Fibroblast of the conjunctiva (primary cell): ENCODE results near the gene SEMA4G.

Source experiments
- DNase-seq: peaks from one replicate; pipeline ENCODE4 v3.0.0-alpha.2; 2010; ENCODE audit warnings: low read depth

The SEMA4G gene

DNA sequence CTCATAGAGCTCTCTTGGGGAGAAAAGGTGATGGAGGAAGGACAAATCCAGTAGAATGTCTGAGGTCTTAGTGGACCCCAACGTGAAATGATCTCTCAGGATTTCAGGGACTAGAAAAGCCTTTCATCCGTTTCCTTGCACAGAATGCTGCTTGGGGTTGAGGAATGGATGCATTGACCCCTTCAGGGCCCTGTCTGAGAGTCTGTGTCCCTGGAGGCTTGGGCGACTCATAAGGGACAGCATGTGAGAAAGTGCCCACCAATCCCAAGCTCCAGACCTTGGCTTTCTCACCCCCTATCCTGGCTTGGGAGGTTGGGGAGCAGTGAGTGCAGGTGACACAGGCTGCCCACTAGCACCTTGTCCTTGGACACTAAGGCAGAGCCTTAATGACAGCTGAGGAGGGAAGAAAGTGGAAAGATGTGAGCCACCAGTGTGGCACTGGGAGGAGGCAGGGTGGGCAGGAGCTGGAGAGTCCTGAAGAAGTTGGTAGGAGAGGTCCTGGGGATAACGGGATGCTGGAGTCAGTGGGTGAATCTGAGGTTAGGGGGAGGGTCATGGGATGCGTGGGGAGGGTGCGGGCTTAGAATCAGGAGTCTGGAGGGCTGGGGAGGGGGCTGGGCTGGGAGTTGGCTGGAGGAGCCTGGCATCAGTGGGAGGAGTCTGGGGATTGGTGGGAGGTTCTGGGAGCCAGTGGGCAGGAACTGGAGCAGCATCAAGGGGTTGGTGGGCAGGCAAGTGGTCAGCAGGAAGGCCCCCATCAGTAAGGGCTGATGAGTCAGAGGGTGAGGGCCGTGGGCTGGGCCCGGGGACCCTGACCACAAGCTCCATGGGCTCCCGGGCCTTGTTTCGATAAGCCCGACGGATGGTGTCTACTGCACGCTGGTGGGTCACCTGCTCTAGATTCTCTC lies 38.9 kb downstream of the SEMA4G start:
- no peak for DNase-seq

DNA sequence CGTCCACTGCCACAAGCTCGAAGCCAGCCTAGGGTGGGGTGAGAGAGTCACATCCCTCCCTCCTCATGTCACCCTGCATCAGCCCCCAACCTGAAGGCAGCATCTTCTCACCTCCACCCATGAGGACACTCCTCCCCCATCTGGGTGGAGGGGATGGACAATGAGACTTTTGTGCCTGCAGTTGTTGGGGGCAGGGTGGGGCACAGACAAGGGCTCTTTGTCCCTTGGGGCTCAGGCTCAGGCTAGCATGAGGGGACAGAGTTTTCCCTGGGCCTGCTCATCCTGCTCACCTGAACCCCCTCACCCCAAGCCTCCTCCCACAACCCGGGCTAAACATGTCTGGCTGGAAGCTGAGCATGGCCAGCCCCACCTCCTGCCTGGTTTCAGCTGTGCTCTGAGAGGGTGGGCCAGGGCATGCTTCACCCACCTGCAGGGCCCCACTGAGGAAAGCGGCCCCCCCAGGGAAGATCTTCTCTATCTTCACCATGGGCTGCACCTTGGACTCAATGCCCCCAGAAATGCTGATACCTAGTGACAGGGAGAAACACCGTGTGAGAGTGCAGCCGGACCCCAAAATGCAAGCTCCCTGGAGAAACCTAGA lies 39.6 kb downstream of the SEMA4G start:
- DNase-seq = no peak

DNA sequence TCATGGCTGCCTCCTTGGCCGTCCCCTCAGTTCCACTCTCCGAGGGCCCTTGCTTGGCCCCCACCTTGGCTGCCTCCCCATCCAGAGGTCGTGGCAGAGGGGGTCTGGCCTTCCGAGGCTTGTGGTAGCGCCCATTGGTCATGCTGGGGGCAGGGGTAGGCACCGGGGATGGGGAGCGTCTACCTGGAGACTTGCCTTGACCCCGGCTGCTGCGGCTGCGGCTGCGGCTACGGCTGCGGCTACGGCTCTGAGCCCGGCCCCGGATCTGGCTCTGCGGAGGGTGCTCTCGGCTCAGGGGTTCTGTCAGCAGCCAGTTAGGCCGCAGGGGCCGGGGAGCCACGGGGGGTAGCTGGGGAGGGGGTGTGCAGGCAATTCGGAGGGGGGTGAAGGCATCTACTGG lies 41.0 kb downstream of the SEMA4G start:
- DNase-seq = no peak

DNA sequence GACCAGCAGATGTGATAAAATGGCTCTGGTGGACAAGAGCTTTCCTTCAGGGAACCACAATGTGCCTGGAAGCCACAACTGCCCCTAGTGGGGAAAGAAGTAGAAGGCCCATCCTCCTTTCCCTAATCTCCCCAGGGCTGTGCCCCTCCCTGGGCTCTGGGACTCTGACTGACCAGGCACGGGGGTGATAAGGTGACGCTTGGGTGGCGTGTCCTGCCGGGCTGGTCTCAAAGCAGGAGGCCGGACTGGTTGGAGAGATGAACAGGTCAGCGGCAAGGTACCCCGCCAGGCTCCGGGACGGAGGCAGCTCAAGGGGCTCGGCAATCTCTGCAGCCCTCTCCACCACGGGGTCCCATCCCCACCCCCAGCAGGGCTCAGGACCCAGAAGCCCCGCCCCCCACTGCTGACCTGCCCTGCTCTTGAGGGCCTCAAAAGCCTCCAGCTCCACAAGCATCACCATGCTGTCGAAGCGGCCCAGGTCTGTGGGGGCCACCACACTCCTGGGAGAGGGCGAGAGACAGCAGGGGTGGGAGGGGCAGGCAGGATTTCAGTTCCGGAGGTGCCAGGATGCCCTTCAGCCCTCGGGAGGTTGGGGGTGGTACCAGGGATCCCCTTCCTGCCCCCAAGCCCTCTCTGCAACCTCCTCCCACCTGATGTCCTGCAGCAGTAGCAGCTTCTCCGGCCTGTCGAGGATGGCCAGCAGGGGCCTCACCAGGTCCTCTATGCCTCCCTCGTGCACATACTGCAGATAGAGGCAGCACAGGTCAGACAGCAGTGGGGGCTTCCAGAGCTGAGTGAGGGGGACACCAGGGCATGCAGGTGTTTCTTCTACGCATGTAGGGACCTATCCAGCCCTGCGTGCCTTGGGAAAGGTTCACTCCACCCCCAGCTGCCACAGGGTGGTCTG lies 42.5 kb downstream of the SEMA4G start:
- no peak for DNase-seq

DNA sequence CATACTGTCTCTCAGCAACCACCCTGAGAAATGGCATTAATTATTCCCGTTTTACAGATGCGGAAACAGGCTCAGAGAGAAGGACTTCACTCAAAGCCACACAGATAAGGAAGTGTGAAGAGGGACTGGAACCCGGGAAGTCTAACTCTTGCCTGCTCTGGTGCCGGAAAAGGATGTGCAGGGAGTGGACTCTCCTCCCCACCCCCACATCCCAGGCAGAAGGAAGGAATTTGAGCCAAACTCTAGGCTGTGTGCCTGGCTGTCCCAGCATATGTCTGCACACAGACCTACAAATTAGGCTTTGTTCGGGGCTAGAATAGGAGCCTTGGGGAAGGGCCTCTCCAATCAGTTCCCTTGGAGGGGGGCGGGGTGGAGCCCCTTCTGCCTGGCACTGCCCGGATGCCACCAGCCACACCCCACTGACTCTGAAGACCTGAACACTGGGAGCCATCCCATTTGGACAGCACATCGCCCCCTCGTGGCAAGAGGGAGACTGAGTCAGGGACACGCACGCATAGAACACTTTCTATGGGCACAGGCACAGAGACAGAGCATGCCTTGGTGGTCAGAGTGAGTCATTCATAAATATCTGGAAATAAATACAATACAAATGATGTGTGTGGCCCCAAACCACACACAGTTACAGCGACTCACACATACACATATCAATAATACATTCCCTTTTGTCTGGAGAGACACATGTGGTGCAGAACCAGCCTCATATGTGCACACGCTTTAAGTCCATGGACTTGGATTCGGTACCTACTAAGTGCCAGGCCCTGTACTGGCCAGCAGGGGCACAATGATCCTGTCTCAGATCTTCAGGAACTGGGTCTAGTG lies 43.4 kb downstream of the SEMA4G start:
- DNase-seq = peak; percentile 83

DNA sequence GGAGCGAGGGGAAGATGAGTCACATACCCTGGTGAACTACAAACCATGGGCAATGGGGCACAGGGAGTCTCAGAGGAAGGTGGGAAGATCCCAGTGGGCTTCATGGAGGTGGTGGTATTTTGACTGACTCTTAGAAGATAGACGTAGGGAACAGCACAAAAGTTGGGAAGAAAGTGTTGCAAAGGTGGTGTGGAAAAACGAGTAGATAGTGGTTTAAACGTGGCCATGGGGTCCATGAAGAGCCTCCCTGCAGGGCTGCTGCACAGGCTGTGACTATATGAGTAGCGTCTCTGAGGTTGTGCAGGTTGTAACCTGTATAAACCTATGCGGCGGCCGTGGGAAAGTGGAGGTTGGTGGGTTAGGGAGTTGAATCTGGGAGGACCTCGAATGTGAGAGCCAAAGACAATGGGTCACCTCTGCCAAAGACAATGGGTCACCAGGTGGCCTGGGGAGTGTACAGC lies 44.1 kb downstream of the SEMA4G start:
- no peak for DNase-seq

DNA sequence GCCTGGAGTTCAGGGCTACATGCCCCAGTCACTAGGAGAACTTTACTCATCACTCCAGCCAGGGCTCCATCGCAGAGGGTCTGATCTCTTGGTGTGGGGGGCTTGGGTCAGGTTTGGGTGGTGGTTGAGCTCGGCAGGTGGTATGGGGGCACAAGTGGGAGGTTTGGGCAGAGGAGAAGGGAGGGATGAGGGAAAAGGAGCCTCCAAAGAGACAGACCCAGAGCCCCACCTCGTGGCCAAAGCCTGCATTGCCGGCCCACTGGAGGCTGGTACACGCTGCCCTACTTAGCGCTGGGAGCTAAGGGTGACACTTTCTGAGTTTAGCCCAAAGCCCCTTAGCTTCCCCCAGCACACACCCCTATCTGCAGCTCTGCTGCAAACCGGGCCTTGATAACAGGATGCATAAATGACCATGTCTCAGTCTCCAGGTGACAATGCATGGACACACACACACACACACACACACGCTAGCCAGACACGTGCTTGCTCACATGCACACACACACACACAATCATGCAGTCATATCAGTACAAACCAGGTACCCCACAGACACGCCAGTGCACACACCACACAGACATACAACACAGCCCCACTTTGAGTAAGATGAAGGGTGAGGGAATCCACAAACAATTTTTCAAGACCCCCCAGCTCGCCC lies 45.1 kb downstream of the SEMA4G start:
- no peak for DNase-seq

DNA sequence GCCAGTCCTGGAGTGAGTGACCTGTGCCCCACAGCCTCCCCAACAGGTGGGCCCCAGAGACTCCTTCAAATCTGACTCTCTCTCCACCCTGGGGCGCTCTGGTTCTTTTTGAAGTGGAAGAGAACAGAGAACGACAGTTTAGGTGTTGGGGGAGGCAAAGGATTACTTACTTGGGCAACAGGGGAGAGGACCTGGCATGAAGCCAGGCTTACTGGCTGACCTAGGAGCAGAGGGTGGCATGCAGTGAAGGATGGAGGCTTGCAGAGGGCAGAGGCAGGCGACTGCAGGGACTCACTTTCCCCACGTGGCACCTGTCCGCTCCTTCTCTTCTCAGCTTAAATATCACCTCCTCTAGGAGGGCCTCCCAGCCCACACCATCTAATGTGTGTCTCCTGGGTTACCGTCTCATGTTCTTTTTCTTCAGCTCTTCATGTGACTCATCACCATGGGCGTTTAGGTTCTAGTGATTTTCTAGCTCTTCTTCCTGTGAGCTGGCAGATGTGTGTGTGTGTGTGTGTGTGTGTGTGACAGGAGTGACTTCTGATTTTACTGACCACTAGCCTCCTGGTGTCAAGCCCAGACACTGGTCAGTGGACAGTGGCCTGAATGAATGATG lies 45.8 kb downstream of the SEMA4G start:
- peak; percentile 91 for DNase-seq

DNA sequence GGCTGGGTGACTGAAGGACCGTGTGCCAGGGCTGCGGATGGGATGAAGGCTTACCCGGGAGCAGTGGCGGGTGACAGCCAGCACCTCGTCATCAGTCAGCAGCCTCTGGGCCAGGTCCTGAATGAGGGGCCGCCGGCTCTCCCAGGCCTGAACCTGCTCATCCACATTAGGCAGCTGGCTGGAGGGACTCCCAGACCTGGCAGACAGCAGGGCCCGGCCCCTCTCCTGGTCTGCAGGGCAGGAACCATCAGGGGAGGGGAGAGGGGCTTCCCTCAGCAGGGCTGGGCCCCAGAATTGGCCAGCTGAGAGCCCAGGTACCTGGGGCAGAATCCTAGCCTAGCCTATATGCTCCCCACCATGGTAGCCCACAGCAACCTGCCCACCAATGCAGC lies 46.3 kb downstream of the SEMA4G start:
- no peak for DNase-seq

DNA sequence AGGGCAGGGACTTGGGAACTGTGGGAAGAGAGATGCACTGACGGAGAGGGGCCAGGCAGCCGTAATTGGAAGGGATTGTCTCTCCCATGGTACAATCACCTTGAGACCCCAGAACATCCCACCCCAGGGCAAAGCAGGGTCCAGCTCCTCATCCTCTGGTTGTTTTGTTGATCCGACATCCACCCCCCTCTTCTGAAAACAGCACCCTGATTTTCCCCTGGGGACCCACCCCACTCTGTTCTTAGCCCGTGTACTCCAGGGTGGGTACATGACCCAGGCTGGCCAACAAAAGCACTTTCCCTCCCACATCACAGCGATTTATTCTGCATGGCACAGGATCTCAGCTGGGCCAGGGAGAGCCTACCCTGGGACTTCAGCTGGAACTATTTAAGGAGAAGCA lies 47.5 kb downstream of the SEMA4G start:
- DNase-seq = no peak

DNA sequence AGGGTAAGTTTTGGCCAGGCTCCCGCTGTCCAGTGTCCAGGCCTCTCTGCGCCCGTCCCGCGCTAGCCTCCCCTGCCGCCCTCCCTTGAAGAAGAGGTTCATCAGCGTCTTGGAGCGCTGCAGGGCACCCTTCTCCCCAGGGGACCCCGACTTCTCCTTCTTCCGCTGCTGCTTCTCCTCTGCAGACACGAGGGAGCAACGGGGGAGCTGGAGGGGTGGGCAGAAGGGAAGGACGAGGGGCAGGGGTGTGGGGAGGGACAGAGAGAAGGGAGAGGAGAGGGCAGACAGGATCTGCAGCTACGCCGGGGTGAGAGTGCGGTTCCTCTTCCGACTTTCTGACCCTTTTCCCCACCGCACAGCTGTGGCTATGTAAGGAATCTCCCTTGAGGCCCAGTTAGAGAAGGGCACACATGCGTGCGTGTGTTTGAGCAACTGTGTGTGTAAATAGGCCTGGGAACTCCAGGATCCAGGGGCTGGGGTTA lies 48.9 kb downstream of the SEMA4G start:
- no peak for DNase-seq

DNA sequence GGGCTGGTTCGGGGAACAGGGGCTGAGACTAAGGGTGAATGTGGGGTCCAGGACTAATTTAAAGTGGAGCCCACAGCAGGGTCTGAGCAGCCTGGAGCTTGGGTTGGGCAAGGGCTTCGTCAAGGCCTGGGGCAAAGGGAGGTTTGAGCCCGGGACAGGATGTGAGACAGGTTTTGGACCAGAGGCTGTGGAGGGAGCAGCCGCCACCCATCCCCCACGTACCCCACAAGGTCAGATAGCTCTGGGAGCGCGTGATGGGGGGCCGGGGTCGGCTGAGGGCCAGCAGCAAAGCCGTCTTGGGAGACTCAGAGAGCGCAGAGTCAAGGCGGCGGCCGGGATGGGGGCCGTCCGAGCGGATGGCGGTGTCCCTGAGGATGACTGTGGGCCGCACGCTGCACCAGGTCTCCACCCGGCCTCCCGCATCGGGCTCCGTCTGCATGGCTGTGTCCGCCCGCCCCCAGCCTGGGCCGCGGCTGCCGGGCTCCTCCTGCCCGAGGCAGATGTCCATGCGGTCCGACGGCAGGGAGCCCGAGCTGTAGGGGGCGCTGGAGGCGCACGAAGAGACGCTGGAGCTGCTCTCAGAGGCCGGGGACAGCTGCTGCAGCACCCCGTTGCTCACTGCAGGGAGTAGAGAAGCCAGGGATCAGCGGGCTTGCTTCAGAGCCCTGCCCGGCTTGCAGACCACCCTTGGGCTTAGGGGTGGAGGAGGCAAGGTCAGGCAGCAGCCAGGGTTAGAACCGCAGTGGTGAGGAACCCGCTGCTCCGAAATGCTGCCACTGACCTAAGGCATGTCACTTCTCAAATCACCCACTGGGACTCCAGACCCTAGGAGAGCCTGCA lies 49.5 kb downstream of the SEMA4G start:
- DNase-seq = no peak
